Ascending aorta (tissue), 2 donors: ENCODE results near the gene ZNF695. TPM values are rescaled to one million over a fixed set of nuclear protein-coding genes. Genes with fewer than 3 reads are reported as not detected.

Experiments used
- DNase-seq, 2 donors: peaks; one replicate each; pipeline ENCODE4 v3.0.0-alpha.2; 2019; ENCODE audit warnings: low spot score in 2 of 2
- H3K27ac ChIP-seq, 2 donors: fragments of 200-600 bp; sonication (generic); one replicate each; pipeline ENCODE4 v1.5.1; 2016 to 2017; ENCODE audit warnings: mild to moderate bottlenecking in 1 of 2
- H3K27me3 ChIP-seq: fragments of 200-600 bp; sonication (generic); one replicate; pipeline ENCODE4 v1.5.1; 2017
- H3K36me3 ChIP-seq, 2 donors: fragments of 200-600 bp; sonication (generic); one replicate each; pipeline ENCODE4 v1.5.1; 2016
- H3K4me1 ChIP-seq, 2 donors: fragments of 200-600 bp; sonication (generic); one replicate each; pipeline ENCODE4 v1.5.1; 2016 to 2017; ENCODE audit warnings: mild to moderate bottlenecking in 1 of 2
- H3K4me3 ChIP-seq, 2 donors: fragments of 200-600 bp; sonication (generic); one replicate each; pipeline ENCODE4 v1.5.1; 2016 to 2017; ENCODE audit warnings: mild to moderate bottlenecking in 1 of 2
- H3K9me3 ChIP-seq, 2 donors: fragments of 200-600 bp; sonication (generic); one replicate each; pipeline ENCODE4 v1.5.1; 2016
- intact Hi-C: fragments of 100-400 bp; cut with DNase I; formaldehyde crosslinking; loops from one replicate; pipeline ENCODE4 v1.15.1; 2023
- total RNA-seq: library from RNA; depleted of rRNA; stranded (reverse); fragments of >200 nt; gene quantifications from one replicate; pipeline ENCODE4 v1.1.0, GENCODE V29; 2016
- TF ChIP-seq, protein P1 (sequence below), 3 experiments: fragments of 200-600 bp in 2 of 3; fragments of 450-650 bp in 1 of 3; sonication (generic) in 2 of 3; IDR thresholded peaks; one replicate each; pipeline ENCODE4 v1.5.1; 2016 to 2019; ENCODE audit warnings: antibody characterized with exemption in 3 of 3, mild to moderate bottlenecking in 1 of 3, moderate library complexity in 1 of 3

Gene ZNF695
- total RNA-seq, 1 donor from 2014 or later = not detected

DNA sequence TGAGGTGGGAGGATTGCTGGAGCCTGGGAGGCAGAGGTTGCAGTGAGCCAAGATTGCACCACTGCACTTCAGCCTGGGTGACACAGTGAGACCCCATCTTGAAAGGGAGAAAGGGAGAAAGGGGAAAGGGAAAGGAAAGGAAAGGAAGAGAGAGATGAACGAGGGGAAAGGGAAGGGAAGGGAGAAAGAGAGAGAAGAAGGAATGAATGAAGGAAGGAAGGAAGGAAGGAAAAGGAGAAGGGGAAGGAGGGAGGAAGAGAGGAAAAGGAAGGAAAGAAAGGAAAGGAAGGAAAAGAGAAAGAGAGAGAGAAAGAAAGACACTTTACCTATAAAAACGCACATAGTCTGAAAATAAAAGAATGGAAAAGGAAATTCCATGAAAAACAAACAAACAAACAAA is 18.0 kb downstream of the ZNF695 start:
- H3K36me3 ChIP-seq = no peaks in the 10 kb centered on the region
- DNase-seq = no peak
- H3K4me1 ChIP-seq = no peaks in the 10 kb centered on the region
- H3K27ac ChIP-seq = no peak overlapping the region
- no peak overlapping the region for H3K4me3 ChIP-seq
- TF ChIP-seq, protein P1, sequence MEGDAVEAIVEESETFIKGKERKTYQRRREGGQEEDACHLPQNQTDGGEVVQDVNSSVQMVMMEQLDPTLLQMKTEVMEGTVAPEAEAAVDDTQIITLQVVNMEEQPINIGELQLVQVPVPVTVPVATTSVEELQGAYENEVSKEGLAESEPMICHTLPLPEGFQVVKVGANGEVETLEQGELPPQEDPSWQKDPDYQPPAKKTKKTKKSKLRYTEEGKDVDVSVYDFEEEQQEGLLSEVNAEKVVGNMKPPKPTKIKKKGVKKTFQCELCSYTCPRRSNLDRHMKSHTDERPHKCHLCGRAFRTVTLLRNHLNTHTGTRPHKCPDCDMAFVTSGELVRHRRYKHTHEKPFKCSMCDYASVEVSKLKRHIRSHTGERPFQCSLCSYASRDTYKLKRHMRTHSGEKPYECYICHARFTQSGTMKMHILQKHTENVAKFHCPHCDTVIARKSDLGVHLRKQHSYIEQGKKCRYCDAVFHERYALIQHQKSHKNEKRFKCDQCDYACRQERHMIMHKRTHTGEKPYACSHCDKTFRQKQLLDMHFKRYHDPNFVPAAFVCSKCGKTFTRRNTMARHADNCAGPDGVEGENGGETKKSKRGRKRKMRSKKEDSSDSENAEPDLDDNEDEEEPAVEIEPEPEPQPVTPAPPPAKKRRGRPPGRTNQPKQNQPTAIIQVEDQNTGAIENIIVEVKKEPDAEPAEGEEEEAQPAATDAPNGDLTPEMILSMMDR (IDR thresholded peaks at IDR 0.05) = no peak
- no peaks in the 10 kb centered on the region for H3K27me3 ChIP-seq
- peaks cover 49 to 73% of the 10 kb centered on the region in 2 donors for H3K9me3 ChIP-seq
- intact Hi-C loops = no loop called here

DNA sequence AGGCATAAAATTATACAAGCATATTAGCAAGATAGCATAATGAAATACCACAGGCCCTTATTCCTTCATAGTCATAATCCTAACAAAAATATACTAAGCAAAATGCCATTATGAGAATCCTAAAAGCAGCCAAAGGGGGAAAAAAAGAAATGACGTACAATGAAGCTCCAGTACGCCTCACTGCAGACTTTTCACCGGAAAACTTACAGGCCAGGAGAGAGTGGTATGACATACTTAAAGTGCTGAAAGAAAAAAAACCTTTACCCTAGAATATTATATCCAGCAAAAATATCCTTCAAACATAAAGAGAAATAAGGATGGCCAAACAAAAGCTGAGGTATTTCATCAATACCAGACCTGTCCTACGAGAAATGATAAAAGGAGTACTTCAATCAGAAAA is 19.5 kb downstream of the ZNF695 start:
- H3K4me3 ChIP-seq = no peak overlapping the region
- DNase-seq = no peak
- intact Hi-C loops = no loop called here
- peaks cover 58 to 72% of the 10 kb centered on the region in 2 donors for H3K9me3 ChIP-seq
- TF ChIP-seq, protein P1 (IDR thresholded peaks at IDR 0.05) = no peak
- no peaks in the 10 kb centered on the region for H3K27me3 ChIP-seq
- H3K36me3 ChIP-seq = no peaks in the 10 kb centered on the region
- no peaks in the 10 kb centered on the region for H3K4me1 ChIP-seq
- H3K27ac ChIP-seq = no peak overlapping the region

DNA sequence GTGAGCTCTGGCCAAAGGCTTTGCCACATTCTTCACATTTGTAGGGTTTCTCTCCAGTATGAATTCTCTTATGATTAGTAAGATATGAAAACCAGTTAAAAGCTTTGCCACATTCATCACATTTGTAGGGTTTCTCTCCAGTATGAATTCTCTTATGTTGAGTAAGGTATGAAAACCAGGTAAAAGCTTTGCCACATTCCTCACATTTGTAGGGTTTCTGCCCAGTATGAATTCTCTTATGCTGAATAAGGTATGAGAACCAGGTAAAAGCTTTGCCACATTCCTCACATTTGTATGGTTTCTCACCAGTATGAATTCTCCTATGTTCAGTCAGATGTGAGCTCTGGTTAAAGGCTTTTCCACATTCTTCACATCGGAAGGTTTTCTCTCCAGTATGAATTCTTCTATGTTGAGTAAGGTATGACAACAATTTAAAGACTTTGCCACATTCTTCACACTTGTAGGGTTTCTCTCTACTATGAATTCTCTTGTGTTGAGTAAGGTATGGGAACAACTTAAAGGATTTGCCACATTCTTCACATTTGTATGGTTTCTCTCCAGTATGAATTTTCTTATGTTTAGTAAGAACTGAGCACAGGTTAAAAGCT is 20.7 kb downstream of the ZNF695 start:
- Histone ChIP-seq H3K36me3 (no peaks in the 10 kb centered on the region), H3K9me3 (peaks cover 68% of the 10 kb centered on the region in 2 donors), H3K4me3 (no peak overlapping the region), H3K4me1 (no peaks in the 10 kb centered on the region), H3K27ac (no peak overlapping the region), H3K27me3 (no peaks in the 10 kb centered on the region)
- TF ChIP-seq, protein P1 (IDR thresholded peaks at IDR 0.05) = no peak
- no peak for DNase-seq
- intact Hi-C loops = no loop called here

DNA sequence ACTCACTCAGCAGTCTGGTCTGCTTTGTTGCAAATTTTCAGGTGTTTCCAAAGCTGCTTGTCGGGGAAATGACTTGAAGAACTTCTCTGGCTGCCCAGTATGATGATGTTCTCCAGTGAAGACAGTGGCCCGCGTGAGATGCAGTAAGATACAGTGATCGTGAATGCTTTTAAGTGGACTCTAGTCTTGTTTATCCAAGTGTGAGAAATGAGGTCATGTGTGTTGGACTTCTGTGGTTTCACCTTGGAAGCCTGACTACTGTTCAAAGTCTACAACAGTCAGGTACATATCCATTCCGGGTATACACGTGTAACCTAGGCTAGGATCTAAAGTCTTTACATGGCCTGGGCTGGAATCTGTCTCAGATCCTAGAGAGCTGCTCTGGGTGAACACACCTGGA is 29.1 kb downstream of the ZNF695 start:
- H3K9me3 ChIP-seq = peaks cover 0 to 13% of the 10 kb centered on the region in 2 donors

DNA sequence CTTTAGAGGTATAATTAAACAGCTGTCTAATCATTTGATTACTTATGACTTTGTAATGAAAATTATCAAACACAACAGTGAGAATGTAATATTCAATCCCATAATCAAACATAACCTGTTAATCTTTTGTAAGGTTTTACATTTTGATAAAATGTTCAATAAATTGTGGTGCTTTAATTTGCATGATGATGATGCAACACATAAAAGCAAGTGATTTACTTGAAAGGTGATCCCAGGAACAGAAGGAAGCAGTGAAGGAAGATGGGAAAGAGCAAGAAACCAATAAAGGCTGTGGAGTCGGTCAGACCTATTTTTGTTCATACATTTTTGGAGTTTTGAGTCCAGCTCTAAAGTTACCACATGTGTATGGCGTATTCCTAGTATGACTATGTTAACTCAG is 29.6 kb downstream of the ZNF695 start:
- H3K27ac ChIP-seq = no peak overlapping the region
- no peak overlapping the region for H3K4me3 ChIP-seq
- peaks cover 0 to 10% of the 10 kb centered on the region in 2 donors for H3K9me3 ChIP-seq
- H3K4me1 ChIP-seq = no peaks in the 10 kb centered on the region
- TF ChIP-seq, protein P1 (IDR thresholded peaks at IDR 0.05) = no peak
- H3K27me3 ChIP-seq = no peaks in the 10 kb centered on the region
- no peak for DNase-seq
- H3K36me3 ChIP-seq = no peaks in the 10 kb centered on the region
- intact Hi-C loops = no loop called here

More for the DNA sequence above, 29.1 kb downstream of the ZNF695 start:
- H3K27me3 ChIP-seq = no peaks in the 10 kb centered on the region
- no peak for DNase-seq
- no peaks in the 10 kb centered on the region for H3K4me1 ChIP-seq
- no peak overlapping the region for H3K4me3 ChIP-seq
- H3K27ac ChIP-seq = no peak overlapping the region
- H3K36me3 ChIP-seq = no peaks in the 10 kb centered on the region
- intact Hi-C loops = no loop called here
- TF ChIP-seq, protein P1 (IDR thresholded peaks at IDR 0.05) = no peak

DNA sequence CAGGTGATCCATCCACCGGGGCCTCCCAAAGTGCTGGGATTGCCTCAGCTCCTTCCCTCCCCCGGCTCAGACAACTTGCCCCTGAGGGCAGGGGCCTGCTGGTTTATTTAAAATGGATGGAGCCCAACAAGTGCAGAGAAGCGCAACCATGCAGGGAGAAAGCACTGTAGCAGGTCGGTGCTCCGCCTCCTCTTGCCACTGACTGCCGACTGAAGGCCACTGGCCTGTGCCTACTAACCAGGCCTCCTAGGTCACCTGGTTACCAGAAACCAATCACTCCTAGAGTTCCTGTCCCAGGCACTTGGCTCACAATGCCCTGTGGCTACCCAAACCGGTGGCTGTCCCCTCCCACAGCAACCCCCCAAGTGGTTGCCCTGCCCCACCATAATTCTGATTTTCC is 35.9 kb downstream of the ZNF695 start:
- H3K27ac ChIP-seq = no peak overlapping the region
- H3K4me3 ChIP-seq = no peak overlapping the region
- H3K4me1 ChIP-seq = no peaks in the 10 kb centered on the region
- TF ChIP-seq, protein P1 (IDR thresholded peaks at IDR 0.05) = no peak
- H3K36me3 ChIP-seq = no peaks in the 10 kb centered on the region
- intact Hi-C loops = loop anchor here (2.0 kb wide), 1 partner anchor 65 kb away; no protein-coding TSS in a partner anchor
- H3K9me3 ChIP-seq = no peaks in the 10 kb centered on the region
- H3K27me3 ChIP-seq = no peaks in the 10 kb centered on the region
- no peak for DNase-seq
